A549 (cell line): Measurements from ENCODE around the gene MAP6.

Source experiments
- CTCF ChIP-seq: fragments of >200 bp; sonication (Bioruptor Twin); formaldehyde crosslinking; IDR thresholded peaks from 3 replicates; pipeline ENCODE4 v1.5.1; 2016
- SREBF2 ChIP-seq: fragments of 450-650 bp; IDR thresholded peaks from 2 replicates; pipeline ENCODE4 v1.6.1; 2014; ENCODE audit warnings: mild to moderate bottlenecking, moderate library complexity

- TF ChIP-seq CTCF (no peak), SREBF2 (no peak)
These were observed 79.8 kb downstream of the MAP6 start for GRCh38 chr11:75589051-75589450.
